ENCODE measurements around the gene FIBP. TPM values are rescaled to one million over a fixed set of nuclear protein-coding genes. Genes with fewer than 3 reads are reported as not detected.

FIBP gene
- total RNA-seq, 1 experiment from 2014 or later, result 303 TPM

- no peak for DNase-seq (ENCODE audit: low spot score)
Observed at GRCh38 chr11:65871811-65872548, 16.3 kb downstream of the FIBP start.

GRCh38 chr11:65870706-65871681, 17.3 kb downstream of the FIBP start:
- DNase-seq (ENCODE audit: low spot score), result peak; percentile 9

GRCh38 chr11:65870307-65870658, 18.0 kb downstream of the FIBP start:
- DNase-seq (ENCODE audit: low spot score), result no peak

GRCh38 chr11:65869643-65870306, 18.5 kb downstream of the FIBP start:
- no peak for DNase-seq (ENCODE audit: low spot score)

GRCh38 chr11:65868907-65869306, 19.4 kb downstream of the FIBP start:
- DNase-seq (ENCODE audit: low spot score), result no peak

GRCh38 chr11:65868076-65868667, 20.1 kb downstream of the FIBP start:
- no peak for DNase-seq (ENCODE audit: low spot score)

- no peak for DNase-seq (ENCODE audit: low spot score)
Observed at GRCh38 chr11:65867284-65868071, 20.8 kb downstream of the FIBP start.

GRCh38 chr11:65866509-65867283, 21.6 kb downstream of the FIBP start:
- DNase-seq (ENCODE audit: low spot score), result no peak

GRCh38 chr11:65865550-65866172, 22.6 kb downstream of the FIBP start:
- DNase-seq (ENCODE audit: low spot score), result peak; percentile 0

- DNase-seq (ENCODE audit: low spot score), result peak; percentile 0
Observed at GRCh38 chr11:65864706-65865471, 23.4 kb downstream of the FIBP start.

GRCh38 chr11:65863889-65864705, 24.2 kb downstream of the FIBP start:
- DNase-seq (ENCODE audit: low spot score), result no peak

GRCh38 chr11:65862941-65863888, 25.1 kb downstream of the FIBP start:
- no peak for DNase-seq (ENCODE audit: low spot score)

GRCh38 chr11:65862191-65862735, 26.0 kb downstream of the FIBP start:
- no peak for DNase-seq (ENCODE audit: low spot score)

- no peak for DNase-seq (ENCODE audit: low spot score)
Observed at GRCh38 chr11:65861533-65862183, 26.6 kb downstream of the FIBP start.

GRCh38 chr11:65861165-65861505, 27.1 kb downstream of the FIBP start:
- DNase-seq (ENCODE audit: low spot score), result no peak

All from HT-29 (cell line).